Esophagus (tissue), 2 donors: ENCODE data around the gene POFUT2. TPM values are rescaled to one million over a fixed set of nuclear protein-coding genes. Genes with fewer than 3 reads are reported as not detected.

Source experiments
- H3K27ac ChIP-seq, 2 donors: one replicate each; pipeline ENCODE4 v1.5.1; 2013; ENCODE audit warnings: low read depth in 2 of 2, mild to moderate bottlenecking in 2 of 2, inconsistent platforms in 1 of 2, low read length in 1 of 2, moderate library complexity in 1 of 2
- H3K27me3 ChIP-seq, 2 donors: one replicate each; pipeline ENCODE4 v1.6.1; 2013; ENCODE audit warnings: low read length in 2 of 2, control low read depth in 1 of 2, mild to moderate bottlenecking in 1 of 2; ENCODE audit not compliant: insufficient read depth in 2 of 2, control insufficient read depth in 1 of 2
- H3K36me3 ChIP-seq, 2 donors: one replicate each; pipeline ENCODE4 v1.6.1; 2013; ENCODE audit warnings: low read length in 1 of 2; ENCODE audit not compliant: control insufficient read depth in 2 of 2, insufficient read depth in 2 of 2
- H3K4me1 ChIP-seq, 2 donors: one replicate each; pipeline ENCODE4 v1.6.1; 2013; ENCODE audit warnings: low read length in 1 of 2; ENCODE audit not compliant: control insufficient read depth in 2 of 2, insufficient read depth in 2 of 2
- H3K4me3 ChIP-seq, 2 donors: one replicate each; pipeline ENCODE4 v1.5.1; 2013; ENCODE audit warnings: low read length in 2 of 2, mild to moderate bottlenecking in 2 of 2, low read depth in 1 of 2, moderate library complexity in 1 of 2
- H3K9me3 ChIP-seq, 2 donors: one replicate each; pipeline ENCODE4 v1.6.1; 2013; ENCODE audit warnings: mild to moderate bottlenecking in 2 of 2, low read depth in 1 of 2, low read length in 1 of 2, moderate library complexity in 1 of 2; ENCODE audit not compliant: control insufficient read depth in 2 of 2, insufficient read depth in 1 of 2
- WGBS, 2 donors: extraction: QIAGEN DNeasy Blood & Tissue Kit; methylation state at CpG; one replicate each; pipeline ENCODE4 v1.1.7; 2013; 5-methylcytosine and 5-hydroxymethylcytosine counted together
- polyA plus RNA-seq, 2 donors: library from polyadenylated mRNA; stranded (reverse); fragments of 200-250 nt; gene quantifications; one replicate each; pipeline ENCODE4 v1.2.3, GENCODE V29; 2013
- donor health status: healthy with polysubstance abuse.
- donor health status: Bipolar disorder and iron deficiency.

POFUT2 gene
- polyA plus RNA-seq, 2 donors: 6.4 to 13.3 TPM

GRCh38 chr21:45243603-45244002, 44.1 kb downstream of the POFUT2 start:
- no peaks in the 10 kb centered on the region for H3K27me3 ChIP-seq
- H3K4me3 ChIP-seq: no peak overlapping the region
- H3K9me3 ChIP-seq: peaks cover 5 to 6% of the 10 kb centered on the region in 2 donors
- H3K36me3 ChIP-seq: no peaks in the 10 kb centered on the region
- peaks cover 0 to 1% of the 10 kb centered on the region in 2 donors for H3K4me1 ChIP-seq
- WGBS, 2 donors: 54 to 78% methylated on average over 3 of the region's 3 CpGs
- H3K27ac ChIP-seq: no peak overlapping the region

GRCh38 chr21:45241357-45241756, 46.3 kb downstream of the POFUT2 start:
- no peaks in the 10 kb centered on the region for H3K36me3 ChIP-seq
- peaks cover 0 to 3% of the 10 kb centered on the region in 2 donors for H3K27me3 ChIP-seq
- no peaks in the 10 kb centered on the region for H3K4me1 ChIP-seq
- H3K4me3 ChIP-seq: no peak overlapping the region
- no peak overlapping the region for H3K27ac ChIP-seq
- peaks cover 5 to 6% of the 10 kb centered on the region in 2 donors for H3K9me3 ChIP-seq
- 74 to 80% methylated on average over 3 of the region's 3 CpGs for WGBS, 2 donors

GRCh38 chr21:45237401-45237800, 50.3 kb downstream of the POFUT2 start:
- Histone ChIP-seq H3K27me3 (peaks cover 3% of the 10 kb centered on the region in 2 donors), H3K4me3 (no peak overlapping the region), H3K4me1 (no peaks in the 10 kb centered on the region), H3K27ac (no peak overlapping the region), H3K9me3 (peaks cover 5 to 6% of the 10 kb centered on the region in 2 donors), H3K36me3 (no peaks in the 10 kb centered on the region)
- 88% methylated on average over 7 of the region's 7 CpGs for WGBS, 2 donors

GRCh38 chr21:45236481-45236880, 51.2 kb downstream of the POFUT2 start:
- peaks cover 3 to 5% of the 10 kb centered on the region in 2 donors for H3K9me3 ChIP-seq
- H3K4me1 ChIP-seq: no peaks in the 10 kb centered on the region
- H3K27me3 ChIP-seq: peaks cover 3% of the 10 kb centered on the region in 2 donors
- H3K36me3 ChIP-seq: no peaks in the 10 kb centered on the region
- no peak overlapping the region for H3K4me3 ChIP-seq
- WGBS, 2 donors: 43 to 59% methylated on average over 2 of the region's 2 CpGs
- H3K27ac ChIP-seq: no peak overlapping the region

- WGBS, 2 donors: 73 to 79% methylated on average over 6 of the region's 6 CpGs
- Histone ChIP-seq H3K4me1 (no peaks in the 10 kb centered on the region), H3K4me3 (no peak overlapping the region), H3K27me3 (peaks cover 3% of the 10 kb centered on the region in 2 donors), H3K36me3 (no peaks in the 10 kb centered on the region), H3K27ac (no peak overlapping the region), H3K9me3 (no peaks in the 10 kb centered on the region)
Measured at GRCh38 chr21:45235488-45235887, 52.2 kb downstream of the POFUT2 start.

- Histone ChIP-seq H3K27me3 (peaks cover 3% of the 10 kb centered on the region in 2 donors), H3K9me3 (no peaks in the 10 kb centered on the region), H3K36me3 (no peaks in the 10 kb centered on the region), H3K4me3 (no peak overlapping the region), H3K4me1 (no peaks in the 10 kb centered on the region), H3K27ac (no peak overlapping the region)
- WGBS, 2 donors: 71 to 74% methylated on average over 8 of the region's 8 CpGs
Measured at GRCh38 chr21:45234965-45235364, 52.7 kb downstream of the POFUT2 start.

- H3K4me1 ChIP-seq: no peaks in the 10 kb centered on the region
- no peak overlapping the region for H3K27ac ChIP-seq
- no peaks in the 10 kb centered on the region for H3K9me3 ChIP-seq
- H3K27me3 ChIP-seq: peaks cover 3% of the 10 kb centered on the region in 2 donors
- WGBS, 2 donors: 84 to 86% methylated on average over 28 of the region's 28 CpGs
- no peaks in the 10 kb centered on the region for H3K36me3 ChIP-seq
- no peak overlapping the region for H3K4me3 ChIP-seq
Measured at GRCh38 chr21:45234127-45234526, 53.6 kb downstream of the POFUT2 start.

GRCh38 chr21:45231705-45232104, 56.0 kb downstream of the POFUT2 start:
- 64 to 82% methylated on average over 3 of the region's 3 CpGs for WGBS, 2 donors
- no peak overlapping the region for H3K4me3 ChIP-seq
- peaks cover 3% of the 10 kb centered on the region in 2 donors for H3K27me3 ChIP-seq
- no peaks in the 10 kb centered on the region for H3K9me3 ChIP-seq
- no peaks in the 10 kb centered on the region for H3K36me3 ChIP-seq
- H3K4me1 ChIP-seq: no peaks in the 10 kb centered on the region
- no peak overlapping the region for H3K27ac ChIP-seq

GRCh38 chr21:45228656-45229240, 58.9 kb downstream of the POFUT2 start:
- H3K27ac ChIP-seq: no peak overlapping the region
- H3K4me3 ChIP-seq: no peak overlapping the region
- 65 to 74% methylated on average over 3 of the region's 3 CpGs for WGBS, 2 donors
- H3K9me3 ChIP-seq: no peaks in the 10 kb centered on the region
- H3K27me3 ChIP-seq: no peaks in the 10 kb centered on the region
- H3K36me3 ChIP-seq: peaks cover 0 to under 1% of the 10 kb centered on the region in 2 donors
- H3K4me1 ChIP-seq: no peaks in the 10 kb centered on the region

- 29 to 30% methylated on average over 6 of the region's 6 CpGs for WGBS, 2 donors
- Histone ChIP-seq H3K9me3 (no peaks in the 10 kb centered on the region), H3K4me1 (no peaks in the 10 kb centered on the region)
Measured at GRCh38 chr21:45228171-45228641, 59.5 kb downstream of the POFUT2 start.

More at GRCh38 chr21:45228171-45228641, 59.5 kb downstream of the POFUT2 start:
- Histone ChIP-seq H3K27me3 (no peaks in the 10 kb centered on the region), H3K27ac (no peak overlapping the region), H3K4me3 (no peak overlapping the region), H3K36me3 (peaks cover 0 to 2% of the 10 kb centered on the region in 2 donors)
